ENCODE data around the gene SND1.

GRCh38 chr7:128100949-128101713 lies 449.1 kb downstream of the SND1 start:
- TF ChIP-seq, protein P1, sequence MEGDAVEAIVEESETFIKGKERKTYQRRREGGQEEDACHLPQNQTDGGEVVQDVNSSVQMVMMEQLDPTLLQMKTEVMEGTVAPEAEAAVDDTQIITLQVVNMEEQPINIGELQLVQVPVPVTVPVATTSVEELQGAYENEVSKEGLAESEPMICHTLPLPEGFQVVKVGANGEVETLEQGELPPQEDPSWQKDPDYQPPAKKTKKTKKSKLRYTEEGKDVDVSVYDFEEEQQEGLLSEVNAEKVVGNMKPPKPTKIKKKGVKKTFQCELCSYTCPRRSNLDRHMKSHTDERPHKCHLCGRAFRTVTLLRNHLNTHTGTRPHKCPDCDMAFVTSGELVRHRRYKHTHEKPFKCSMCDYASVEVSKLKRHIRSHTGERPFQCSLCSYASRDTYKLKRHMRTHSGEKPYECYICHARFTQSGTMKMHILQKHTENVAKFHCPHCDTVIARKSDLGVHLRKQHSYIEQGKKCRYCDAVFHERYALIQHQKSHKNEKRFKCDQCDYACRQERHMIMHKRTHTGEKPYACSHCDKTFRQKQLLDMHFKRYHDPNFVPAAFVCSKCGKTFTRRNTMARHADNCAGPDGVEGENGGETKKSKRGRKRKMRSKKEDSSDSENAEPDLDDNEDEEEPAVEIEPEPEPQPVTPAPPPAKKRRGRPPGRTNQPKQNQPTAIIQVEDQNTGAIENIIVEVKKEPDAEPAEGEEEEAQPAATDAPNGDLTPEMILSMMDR (conservative IDR thresholded peaks at IDR 0.05 in 1 of 2, IDR thresholded peaks at IDR 0.05 in 1 of 2; ENCODE audit: low read depth in 1 of 2, low read length in 2 of 2) = no peak
- no peak for TF ChIP-seq EZH2 (IDR thresholded peaks at IDR 0.05; ENCODE audit: low read length, missing control alignments)
